ENCODE data around the gene TENM3. TPM values are rescaled to one million over a fixed set of nuclear protein-coding genes. Genes with fewer than 3 reads are reported as not detected.
"Not testable (repeated sequence)": the region's sequence is repeated elsewhere in the genome, so short reads cannot be mapped to it uniquely, and the experiment has no call there.

The TENM3 gene
- total RNA-seq, 4 donors from 2014 or later, result 0.69 to 8.2 (median 2.3) TPM

DNA sequence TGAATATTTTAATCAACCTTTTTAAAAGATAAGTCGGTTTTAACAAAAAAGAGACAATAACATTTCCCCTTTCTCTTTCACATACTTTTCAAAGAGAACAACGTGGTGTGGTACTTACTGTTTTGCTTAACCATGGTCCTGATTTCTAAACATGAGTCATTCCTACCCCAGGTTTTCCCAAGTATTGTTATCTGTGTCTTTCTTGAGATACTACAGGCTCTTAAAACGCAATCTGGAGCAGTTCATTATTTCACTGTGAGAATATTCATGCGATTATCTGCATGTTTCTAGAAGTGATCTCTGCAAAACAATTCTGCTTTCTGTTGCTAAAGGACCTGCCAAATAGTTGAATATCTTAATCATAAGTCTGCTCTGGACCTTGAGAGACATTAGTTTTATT is 127.3 kb downstream of the TENM3 start:
- TF ChIP-seq, protein P1, sequence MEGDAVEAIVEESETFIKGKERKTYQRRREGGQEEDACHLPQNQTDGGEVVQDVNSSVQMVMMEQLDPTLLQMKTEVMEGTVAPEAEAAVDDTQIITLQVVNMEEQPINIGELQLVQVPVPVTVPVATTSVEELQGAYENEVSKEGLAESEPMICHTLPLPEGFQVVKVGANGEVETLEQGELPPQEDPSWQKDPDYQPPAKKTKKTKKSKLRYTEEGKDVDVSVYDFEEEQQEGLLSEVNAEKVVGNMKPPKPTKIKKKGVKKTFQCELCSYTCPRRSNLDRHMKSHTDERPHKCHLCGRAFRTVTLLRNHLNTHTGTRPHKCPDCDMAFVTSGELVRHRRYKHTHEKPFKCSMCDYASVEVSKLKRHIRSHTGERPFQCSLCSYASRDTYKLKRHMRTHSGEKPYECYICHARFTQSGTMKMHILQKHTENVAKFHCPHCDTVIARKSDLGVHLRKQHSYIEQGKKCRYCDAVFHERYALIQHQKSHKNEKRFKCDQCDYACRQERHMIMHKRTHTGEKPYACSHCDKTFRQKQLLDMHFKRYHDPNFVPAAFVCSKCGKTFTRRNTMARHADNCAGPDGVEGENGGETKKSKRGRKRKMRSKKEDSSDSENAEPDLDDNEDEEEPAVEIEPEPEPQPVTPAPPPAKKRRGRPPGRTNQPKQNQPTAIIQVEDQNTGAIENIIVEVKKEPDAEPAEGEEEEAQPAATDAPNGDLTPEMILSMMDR (IDR thresholded peaks at IDR 0.05), result no peak
- TF ChIP-seq POLR2A (IDR thresholded peaks at IDR 0.05), result no peak
- intact Hi-C loops (cut with DNase I; ENCODE audit: low total_unique reads), result no loop called here
- DNase-seq (ENCODE audit: low spot score in 2 of 2), result no peak
- WGBS, 2 donors, result 78 to 86% methylated on average over 4 of the region's 4 CpGs
- H3K4me3 ChIP-seq (ENCODE audit: low read depth, poor library complexity, severe bottlenecking), result no peak overlapping the region

DNA sequence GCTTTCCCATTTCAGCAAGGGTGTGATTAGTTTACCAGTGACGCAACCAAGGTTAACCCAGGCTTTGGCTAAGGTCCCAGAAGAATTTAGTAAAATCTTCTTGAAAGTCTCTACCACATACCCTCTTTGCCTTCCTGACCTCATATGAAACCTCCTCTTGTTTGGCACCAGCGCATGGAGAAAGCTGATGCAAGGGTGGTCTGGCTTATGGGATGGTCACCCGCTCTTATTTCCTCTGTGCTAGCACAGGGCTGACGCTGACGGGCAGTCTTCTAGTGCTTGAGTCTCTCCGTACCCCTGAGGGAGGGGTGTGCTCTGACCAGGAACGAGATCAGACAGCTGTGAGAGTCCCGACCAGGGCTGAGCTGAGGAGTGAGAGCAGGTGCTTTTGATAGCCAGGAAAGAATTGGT is 137.6 kb downstream of the TENM3 start:
- no peak overlapping the region for H3K4me3 ChIP-seq (ENCODE audit: low read depth, poor library complexity, severe bottlenecking)
- intact Hi-C loops (cut with DNase I; ENCODE audit: low total_unique reads), result no loop called here
- TF ChIP-seq, protein P1 (IDR thresholded peaks at IDR 0.05), result no peak
- TF ChIP-seq POLR2A (IDR thresholded peaks at IDR 0.05), result no peak
- no peak for DNase-seq (ENCODE audit: low spot score in 2 of 2)
- 58 to 66% methylated on average over 8 of the region's 8 CpGs for WGBS, 2 donors

DNA sequence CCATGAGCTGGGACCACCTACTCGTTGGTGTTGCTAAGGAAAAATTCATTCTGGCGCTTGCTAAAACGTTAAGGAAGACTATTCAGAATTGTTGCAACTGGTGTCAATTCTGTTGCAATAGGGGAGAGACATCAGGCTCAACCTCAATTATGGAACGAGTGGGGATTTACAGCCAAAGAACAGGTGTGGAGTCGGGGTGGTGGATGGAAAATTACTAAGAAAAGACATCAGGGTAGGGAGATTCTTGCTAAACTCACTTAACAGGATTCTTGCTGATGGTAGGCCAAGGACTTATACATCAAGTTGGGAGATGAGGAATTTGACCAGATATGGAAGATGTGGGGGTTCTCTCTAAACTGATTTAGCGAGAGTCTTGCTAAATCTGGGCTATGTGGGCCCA is 139.7 kb downstream of the TENM3 start:
- no peak for TF ChIP-seq POLR2A (IDR thresholded peaks at IDR 0.05)
- TF ChIP-seq, protein P1 (IDR thresholded peaks at IDR 0.05), result no peak
- no peak overlapping the region for H3K4me3 ChIP-seq (ENCODE audit: low read depth, poor library complexity, severe bottlenecking)
- no peak for DNase-seq (ENCODE audit: low spot score in 2 of 2)
- intact Hi-C loops (cut with DNase I; ENCODE audit: low total_unique reads), result no loop called here
- WGBS, 2 donors, result 80% methylated on average over 6 of the region's 6 CpGs

DNA sequence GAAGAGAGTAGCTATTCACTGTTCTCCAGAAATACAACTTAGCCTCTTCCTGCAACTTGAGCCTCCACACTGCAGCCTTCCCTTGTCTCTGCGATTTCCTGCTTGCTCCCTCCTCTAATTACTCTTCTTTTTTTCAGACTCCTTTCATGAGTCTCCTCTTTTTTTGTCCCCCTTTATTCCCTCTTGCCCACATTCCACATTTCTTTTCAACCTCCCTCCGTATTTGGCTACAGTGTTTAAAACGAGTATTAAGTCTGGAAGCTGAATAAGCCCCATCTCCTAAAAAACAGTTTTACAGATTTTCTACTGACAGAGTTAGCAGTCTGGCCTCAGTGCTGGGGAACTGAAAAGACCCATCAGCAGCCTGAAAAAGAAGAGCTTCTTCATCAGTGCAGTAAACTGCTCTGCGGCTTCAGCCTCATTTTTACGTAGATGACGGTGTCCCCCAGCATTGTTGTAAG is 141.5 kb downstream of the TENM3 start:
- no peak for DNase-seq (ENCODE audit: low spot score in 2 of 2)
- 63 to 74% methylated on average over 6 of the region's 6 CpGs for WGBS, 2 donors
- no peak overlapping the region for H3K4me3 ChIP-seq (ENCODE audit: low read depth, poor library complexity, severe bottlenecking)
- intact Hi-C loops (cut with DNase I; ENCODE audit: low total_unique reads), result no loop called here
- TF ChIP-seq POLR2A (IDR thresholded peaks at IDR 0.05), result no peak
- TF ChIP-seq, protein P1 (IDR thresholded peaks at IDR 0.05), result no peak

DNA sequence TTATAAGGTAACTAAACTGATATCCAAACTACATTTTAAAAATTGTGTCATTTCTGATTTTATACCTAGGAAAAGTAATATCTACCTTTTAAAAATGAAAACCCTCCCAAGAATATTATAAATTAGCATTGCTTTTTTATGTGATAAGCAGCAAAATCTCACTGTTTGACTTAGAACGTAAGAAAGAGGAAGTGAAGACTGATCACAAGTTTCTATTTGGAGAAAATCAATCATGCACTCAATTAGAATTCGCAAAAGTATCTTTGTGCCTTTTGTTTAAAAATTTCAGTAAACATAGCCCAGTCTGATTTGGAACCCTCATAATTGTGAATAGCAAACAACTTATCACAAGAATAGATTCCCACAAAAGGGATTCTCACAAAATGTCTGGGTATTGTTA is 142.7 kb downstream of the TENM3 start:
- DNase-seq (ENCODE audit: low spot score in 2 of 2), result no peak
- H3K4me3 ChIP-seq (ENCODE audit: low read depth, poor library complexity, severe bottlenecking), result no peak overlapping the region
- 84 to 86% methylated on average over 2 of the region's 2 CpGs for WGBS, 2 donors
- intact Hi-C loops (cut with DNase I; ENCODE audit: low total_unique reads), result no loop called here
- no peak for TF ChIP-seq POLR2A (IDR thresholded peaks at IDR 0.05)

DNA sequence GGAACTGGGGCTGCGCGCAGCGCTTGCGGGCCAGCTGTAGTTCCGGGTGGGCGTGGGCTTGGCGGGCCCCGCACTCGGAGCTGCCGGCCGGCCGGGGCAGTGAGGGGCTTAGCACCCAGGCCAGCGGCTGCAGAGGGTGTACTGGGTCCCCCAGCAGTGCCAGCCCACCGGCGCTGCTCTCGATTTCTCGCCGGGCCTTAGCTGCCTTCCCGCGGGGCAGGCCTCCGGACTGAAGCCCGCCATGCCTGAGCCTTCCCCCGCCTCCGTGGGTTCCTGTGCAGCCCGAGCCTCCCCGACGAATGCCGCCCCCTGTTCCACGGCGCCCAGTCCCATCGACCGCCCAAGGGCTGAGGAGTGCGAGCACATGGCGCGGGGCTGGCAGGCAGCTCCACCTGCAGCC is 143.4 kb downstream of the TENM3 start:
- WGBS, 2 donors, result 93 to 97% methylated on average over 16 to 27 of the region's 35 CpGs
- intact Hi-C loops (cut with DNase I; ENCODE audit: low total_unique reads); H3K4me3 ChIP-seq (ENCODE audit: low read depth, poor library complexity, severe bottlenecking); DNase-seq (ENCODE audit: low spot score in 2 of 2): not testable (repeated sequence)

DNA sequence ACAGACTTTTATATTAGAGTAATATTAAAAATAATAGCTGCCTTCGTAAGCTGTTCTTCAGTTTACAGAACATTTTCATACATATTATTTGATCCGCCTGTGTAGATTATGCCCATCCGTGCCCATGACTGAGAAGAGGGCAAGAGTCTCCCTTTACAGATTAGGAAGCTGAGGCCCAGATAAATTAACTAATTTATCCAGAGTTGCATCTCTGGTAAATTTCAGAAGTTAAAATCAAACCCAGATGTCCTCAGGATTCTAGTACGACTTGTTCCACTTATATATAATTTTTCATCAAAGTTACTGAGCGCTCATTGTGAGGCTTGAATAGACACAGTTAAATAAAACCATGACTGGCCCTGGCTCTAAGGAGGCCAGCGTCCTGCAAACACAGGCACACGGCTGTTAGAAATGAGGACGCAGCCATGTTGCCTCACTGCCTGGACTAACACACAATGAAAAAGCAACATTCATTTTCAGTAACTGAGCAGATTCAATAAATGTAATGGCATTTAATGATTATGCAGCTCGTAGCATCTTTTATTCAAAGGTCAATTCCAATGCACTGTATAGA is 148.0 kb downstream of the TENM3 start:
- WGBS, 2 donors, result 84 to 86% methylated on average over 9 of the region's 9 CpGs
- no peak for DNase-seq (ENCODE audit: low spot score in 2 of 2)
- no peak for TF ChIP-seq POLR2A (IDR thresholded peaks at IDR 0.05)
- TF ChIP-seq, protein P1 (IDR thresholded peaks at IDR 0.05), result no peak
- no peak overlapping the region for H3K4me3 ChIP-seq (ENCODE audit: low read depth, poor library complexity, severe bottlenecking)
- intact Hi-C loops (cut with DNase I; ENCODE audit: low total_unique reads), result no loop called here

All from lower leg skin (tissue), 4 donors.